Caco-2 (cell line): ENCODE results near the gene ARAP1. TPM values are rescaled to one million over a fixed set of nuclear protein-coding genes. Genes with fewer than 3 reads are reported as not detected.

Experiments
- BruUV-seq: library from RNA; stranded (reverse); fragments of 400-500 nt; replicated peaks from 2 replicates; lab custom pipeline; 2021; lab: Mats Ljungman, UMichigan
- CTCF ChIA-PET: fragments of 300-600 bp; sonication (Branson Sonifier 250); formaldehyde crosslinking; loops from one replicate; lab custom pipeline; 2022; ENCODE audit warnings: antibody characterized with exemption; lab: Charles Lee
- POLR2A ChIA-PET: fragments of 300-600 bp; sonication (Branson Sonifier 250); formaldehyde crosslinking; loops from one replicate; lab custom pipeline; 2022; ENCODE audit warnings: antibody characterized with exemption; lab: Charles Lee
- DNase-seq, 2 experiments: peaks; one replicate each; pipeline versions ENCODE4 v3.0.0 to v3.0.0-alpha.2; 2020 to 2022
- H3K27me3 ChIP-seq: replicated peaks from 2 replicates; pipeline ENCODE4 v1.6.0; 2011; ENCODE audit warnings: low read length; ENCODE audit not compliant: control insufficient read depth, insufficient read depth
- H3K36me3 ChIP-seq: 2 replicates; pipeline ENCODE4 v1.5.1; 2011; ENCODE audit warnings: low read length; ENCODE audit not compliant: control insufficient read depth, insufficient read depth
- H3K4me1 ChIP-seq: fragments of 250-450 bp; sonication (Bioruptor Pico); 2 replicates; pipeline ENCODE4 v1.5.1; 2020; ENCODE audit warnings: mild to moderate bottlenecking
- H3K4me3 ChIP-seq: 2 replicates; pipeline ENCODE4 v1.5.1; 2011; ENCODE audit warnings: low read depth, mild to moderate bottlenecking, control low read depth, low read length
- H3K9me3 ChIP-seq: fragments of 250-450 bp; sonication (Bioruptor Pico); 2 replicates; pipeline ENCODE4 v1.5.1; 2020; ENCODE audit warnings: mild to moderate bottlenecking, moderate library complexity
- H3K27ac Mint-ChIP-seq: one replicate; pipeline ENCODE4 v1.8.0; 2022; ENCODE audit warnings: mixed read lengths; ENCODE audit not compliant: unreplicated experiment
- H3K27me3 Mint-ChIP-seq: one replicate; pipeline ENCODE4 v1.8.0; 2022; ENCODE audit warnings: mixed read lengths; ENCODE audit not compliant: insufficient read depth, unreplicated experiment
- H3K36me3 Mint-ChIP-seq: one replicate; pipeline ENCODE4 v1.8.0; 2022; ENCODE audit warnings: mild to moderate bottlenecking, mixed read lengths; ENCODE audit not compliant: insufficient read depth, unreplicated experiment
- H3K4me1 Mint-ChIP-seq: one replicate; pipeline ENCODE4 v1.8.0; 2022; ENCODE audit warnings: low read depth, mixed read lengths; ENCODE audit not compliant: unreplicated experiment
- H3K4me3 Mint-ChIP-seq: one replicate; pipeline ENCODE4 v1.8.0; 2022; ENCODE audit warnings: mild to moderate bottlenecking, moderate library complexity, mixed read lengths; ENCODE audit not compliant: unreplicated experiment
- H3K9me3 Mint-ChIP-seq: one replicate; pipeline ENCODE4 v1.8.0; 2022; ENCODE audit warnings: mixed read lengths; ENCODE audit not compliant: unreplicated experiment
- intact Hi-C: fragments of 100-400 bp; cut with micrococcal nuclease; formaldehyde crosslinking; loops from one replicate; pipeline ENCODE4 v1.10.0; 2022; ENCODE audit not compliant: unreplicated experiment
- total RNA-seq: library from RNA; stranded (reverse); gene quantifications from 2 replicates; pipeline ENCODE4 v1.2.3, GENCODE V29; 2022
- TF ChIP-seq, protein P1 (sequence below), 2 experiments: fragments of 200-600 bp in 1 of 2; IDR thresholded peaks; 1 replicate in 1 of 2; 2 replicates in 1 of 2; pipeline versions ENCODE4 v1.5.1 to v1.8.0; 2011 to 2022; ENCODE audit warnings: antibody characterized with exemption in 1 of 2, control low read depth in 1 of 2, inconsistent platforms in 1 of 2, low read depth in 1 of 2, low read length in 1 of 2, mild to moderate bottlenecking in 1 of 2, moderate library complexity in 1 of 2; ENCODE audit not compliant: insufficient read depth in 1 of 2, severe bottlenecking in 1 of 2, unreplicated experiment in 1 of 2

Gene ARAP1
- total RNA-seq, 1 experiment from 2014 or later = 87.1 TPM

DNA sequence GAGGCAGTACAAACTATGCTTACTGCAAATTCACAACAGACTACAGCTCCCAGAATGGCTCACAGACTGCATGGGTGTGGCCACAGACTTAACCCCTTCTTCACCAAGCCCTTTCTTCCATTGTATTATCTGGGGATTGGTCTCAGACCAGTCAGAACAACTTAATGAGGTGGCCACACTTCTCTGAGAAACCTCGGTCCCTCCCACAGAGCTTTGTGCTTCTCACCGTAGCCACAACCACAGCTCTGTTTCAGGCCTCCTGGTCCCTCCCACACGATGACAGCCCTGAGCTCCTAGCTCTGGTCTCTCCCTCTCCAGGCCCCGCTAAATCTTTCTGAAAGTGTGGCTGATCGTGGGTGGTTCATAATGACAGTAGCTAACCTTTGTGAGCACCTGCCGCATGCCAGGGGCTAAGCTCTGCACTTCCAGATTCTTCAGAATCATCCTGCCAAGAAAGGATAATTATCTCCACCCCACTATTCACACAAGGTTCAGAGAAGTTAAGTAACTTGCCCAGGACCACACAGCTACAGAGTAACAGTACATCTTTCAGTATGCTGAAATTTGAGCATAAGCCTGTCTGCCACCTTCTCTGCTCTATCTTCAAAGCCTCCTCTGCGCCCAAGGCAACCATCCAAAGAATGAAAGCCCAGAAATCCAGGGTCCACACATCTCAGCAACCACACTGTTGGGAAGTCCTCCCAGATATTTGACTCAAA lies 83.4 kb downstream of the ARAP1 start:
- Mint-ChIP-seq H3K27me3 (peaks cover 25% of the 10 kb centered on the region), H3K4me1 (no peaks in the 10 kb centered on the region), H3K36me3 (peaks cover 7% of the 10 kb centered on the region), H3K27ac (no peak overlapping the region), H3K9me3 (peaks cover 8% of the 10 kb centered on the region), H3K4me3 (no peak overlapping the region)
- TF ChIP-seq, protein P1, sequence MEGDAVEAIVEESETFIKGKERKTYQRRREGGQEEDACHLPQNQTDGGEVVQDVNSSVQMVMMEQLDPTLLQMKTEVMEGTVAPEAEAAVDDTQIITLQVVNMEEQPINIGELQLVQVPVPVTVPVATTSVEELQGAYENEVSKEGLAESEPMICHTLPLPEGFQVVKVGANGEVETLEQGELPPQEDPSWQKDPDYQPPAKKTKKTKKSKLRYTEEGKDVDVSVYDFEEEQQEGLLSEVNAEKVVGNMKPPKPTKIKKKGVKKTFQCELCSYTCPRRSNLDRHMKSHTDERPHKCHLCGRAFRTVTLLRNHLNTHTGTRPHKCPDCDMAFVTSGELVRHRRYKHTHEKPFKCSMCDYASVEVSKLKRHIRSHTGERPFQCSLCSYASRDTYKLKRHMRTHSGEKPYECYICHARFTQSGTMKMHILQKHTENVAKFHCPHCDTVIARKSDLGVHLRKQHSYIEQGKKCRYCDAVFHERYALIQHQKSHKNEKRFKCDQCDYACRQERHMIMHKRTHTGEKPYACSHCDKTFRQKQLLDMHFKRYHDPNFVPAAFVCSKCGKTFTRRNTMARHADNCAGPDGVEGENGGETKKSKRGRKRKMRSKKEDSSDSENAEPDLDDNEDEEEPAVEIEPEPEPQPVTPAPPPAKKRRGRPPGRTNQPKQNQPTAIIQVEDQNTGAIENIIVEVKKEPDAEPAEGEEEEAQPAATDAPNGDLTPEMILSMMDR (IDR thresholded peaks at IDR 0.05; ENCODE audit: insufficient read depth in 1 of 2, low read depth in 1 of 2, low read length in 1 of 2, severe bottlenecking in 1 of 2, unreplicated experiment in 1 of 2) = no peak
- no peak overlapping the region for H3K4me3 ChIP-seq
- peaks cover 9% of the 10 kb centered on the region; the same call in 1 of the 2 replicates for H3K9me3 ChIP-seq
- ChIA-PET POLR2A (no interaction called here), CTCF (interaction anchor here (0.6 to 3.1 kb wide), 6 partner anchors 11 to 143 kb away, joined by 3 to 15 read pairs (median 3); no protein-coding TSS in a partner anchor)
- no peaks in the 10 kb centered on the region for H3K4me1 ChIP-seq
- H3K27me3 ChIP-seq = no peaks in the 10 kb centered on the region; the same call in 1 of the 2 replicates
- BruUV-seq = no TSS peak
- no peak for DNase-seq
- intact Hi-C loops = no loop called here
- H3K36me3 ChIP-seq = no peaks in the 10 kb centered on the region

DNA sequence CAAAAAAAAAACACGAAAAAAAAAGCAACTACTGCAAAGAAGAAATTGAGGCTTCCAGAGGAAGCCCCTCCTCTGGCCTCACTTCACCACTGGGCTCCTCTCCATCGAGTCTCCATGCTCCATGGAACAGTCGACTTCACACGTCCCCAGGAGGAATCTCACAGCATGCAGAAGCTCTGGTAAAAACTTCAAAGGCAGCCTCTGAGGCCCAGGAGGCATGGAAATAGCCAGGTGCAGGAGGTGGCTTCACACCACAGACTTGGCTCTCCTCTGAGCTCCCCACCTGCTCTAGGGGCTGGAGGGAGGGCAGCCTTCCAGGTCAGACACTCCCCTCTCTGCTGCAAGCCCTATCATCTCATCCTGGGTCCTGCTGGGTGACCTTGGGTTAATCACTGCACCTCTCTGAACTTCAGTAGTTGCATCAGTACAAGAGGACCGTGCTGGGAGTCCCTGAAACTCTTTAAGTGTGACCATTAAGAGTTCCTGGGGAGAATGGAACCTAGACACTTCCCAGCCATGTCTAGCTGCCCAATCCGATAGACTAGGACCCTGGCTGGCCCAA lies 86.2 kb downstream of the ARAP1 start:
- Histone ChIP-seq H3K9me3 (peaks cover 9% of the 10 kb centered on the region; the same call in 1 of the 2 replicates), H3K27me3 (no peaks in the 10 kb centered on the region; the same call in 1 of the 2 replicates), H3K36me3 (no peaks in the 10 kb centered on the region), H3K4me3 (no peak overlapping the region), H3K4me1 (peaks cover 4% of the 10 kb centered on the region; the same call in 1 of the 2 replicates)
- CTCF ChIA-PET = interaction anchor here (0.8 to 1.5 kb wide), 3 partner anchors 18 to 195 kb away, joined by 3 to 5 read pairs (median 4); no protein-coding TSS in a partner anchor
- Mint-ChIP-seq H3K27me3 (peaks cover 7% of the 10 kb centered on the region), H3K27ac (no peak overlapping the region), H3K36me3 (peaks cover 7% of the 10 kb centered on the region), H3K4me1 (no peaks in the 10 kb centered on the region), H3K4me3 (no peak overlapping the region), H3K9me3 (peaks cover 8% of the 10 kb centered on the region)
- no TSS peak for BruUV-seq
- TF ChIP-seq, protein P1 (IDR thresholded peaks at IDR 0.05; ENCODE audit: insufficient read depth in 1 of 2, low read depth in 1 of 2, low read length in 1 of 2, severe bottlenecking in 1 of 2, unreplicated experiment in 1 of 2) = no peak
- no peak for DNase-seq
- POLR2A ChIA-PET = no interaction called here
- intact Hi-C loops = no loop called here

DNA sequence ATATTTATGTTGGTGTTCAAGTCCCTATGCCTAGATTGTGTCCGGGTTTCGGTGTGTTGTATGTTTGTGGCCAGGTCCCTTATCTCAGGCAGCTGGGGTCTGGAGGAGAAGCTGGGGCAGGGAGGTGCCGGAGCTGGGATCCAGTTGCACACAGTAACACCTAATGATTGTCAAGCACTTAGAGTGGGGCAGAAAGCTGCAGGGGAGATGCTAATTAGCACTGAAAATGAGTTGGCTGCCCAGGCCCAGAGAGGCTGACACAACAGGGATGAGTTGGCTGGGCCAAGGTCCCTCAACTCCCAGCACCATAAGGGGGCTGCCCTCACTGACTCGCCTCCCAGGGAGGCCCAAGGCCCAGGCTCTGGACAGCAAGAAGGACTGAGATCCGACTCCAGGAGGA lies 90.2 kb downstream of the ARAP1 start:
- no TSS peak for BruUV-seq
- H3K27ac Mint-ChIP-seq = no peak overlapping the region
- H3K9me3 Mint-ChIP-seq = peaks cover under 1% of the 10 kb centered on the region
- no peaks in the 10 kb centered on the region for H3K4me1 Mint-ChIP-seq
- TF ChIP-seq, protein P1 (IDR thresholded peaks at IDR 0.05; ENCODE audit: insufficient read depth in 1 of 2, low read depth in 1 of 2, low read length in 1 of 2, severe bottlenecking in 1 of 2, unreplicated experiment in 1 of 2) = no peak
- ChIA-PET CTCF (interaction anchor here (1.3 kb wide), 1 partner anchor 191 kb away, joined by 3 read pairs; no protein-coding TSS in a partner anchor), POLR2A (no interaction called here)
- DNase-seq = no peak
- H3K4me3 Mint-ChIP-seq = no peak overlapping the region
- Histone ChIP-seq H3K36me3 (no peaks in the 10 kb centered on the region), H3K27me3 (no peaks in the 10 kb centered on the region; the same call in 1 of the 2 replicates), H3K4me3 (no peak overlapping the region), H3K9me3 (no peaks in the 10 kb centered on the region), H3K4me1 (peaks cover 4% of the 10 kb centered on the region; the same call in 1 of the 2 replicates)
- H3K36me3 Mint-ChIP-seq = peaks cover under 1% of the 10 kb centered on the region
- intact Hi-C loops = no loop called here
- H3K27me3 Mint-ChIP-seq = peaks cover 5% of the 10 kb centered on the region
